CD8-positive, alpha-beta memory T cell (primary cell): ENCODE results near the gene LRRC8C. TPM values are rescaled to one million over a fixed set of nuclear protein-coding genes. Genes with fewer than 3 reads are reported as not detected.
A peak's percentile ranks its signal among the peaks of the same experiment; 100 is the strongest.
"Not testable (repeated sequence)": the region's sequence is repeated elsewhere in the genome, so short reads cannot be mapped to it uniquely, and the experiment has no call there.

Source experiments
- CTCF ChIA-PET: fragments of 350-600 bp; sonication (Branson Sonifier 250); formaldehyde crosslinking; loops from one replicate; lab custom pipeline; 2021; ENCODE audit warnings: antibody characterized with exemption; lab: Charles Lee
- POLR2A ChIA-PET: fragments of 350-600 bp; sonication (Branson Sonifier 250); formaldehyde crosslinking; loops from one replicate; lab custom pipeline; 2021; ENCODE audit warnings: antibody characterized with exemption; lab: Charles Lee
- DNase-seq, 5 donors: peaks; one replicate each; pipeline versions ENCODE4 v3.0.0 to v3.0.0-alpha.2; 2020 to 2022; ENCODE audit warnings: mixed read lengths in 1 of 5
- H3K27ac ChIP-seq: one replicate; pipeline ENCODE4 v1.7.0; 2013; ENCODE audit warnings: low read depth, mild to moderate bottlenecking, low read length, moderate library complexity
- H3K27me3 ChIP-seq: 2 replicates; pipeline ENCODE4 v1.7.0; 2013; ENCODE audit warnings: low read length, mild to moderate bottlenecking; ENCODE audit not compliant: insufficient read depth, poor library complexity, severe bottlenecking
- H3K36me3 ChIP-seq: 2 replicates; pipeline ENCODE4 v1.7.0; 2013; ENCODE audit warnings: mild to moderate bottlenecking, low read length, moderate library complexity; ENCODE audit not compliant: insufficient read depth
- H3K4me1 ChIP-seq: 2 replicates; pipeline ENCODE4 v1.7.0; 2013; ENCODE audit warnings: mild to moderate bottlenecking, low read length, moderate library complexity; ENCODE audit not compliant: insufficient read depth
- H3K4me3 ChIP-seq: 2 replicates; pipeline ENCODE4 v1.7.0; 2013; ENCODE audit warnings: mild to moderate bottlenecking, low read length
- H3K9me3 ChIP-seq: 2 replicates; pipeline ENCODE4 v1.7.0; 2013; ENCODE audit warnings: mild to moderate bottlenecking, low read length
- H3K27ac Mint-ChIP-seq, 8 donors: one replicate each; pipeline ENCODE4 v1.8.0; 2020 to 2021; ENCODE audit warnings: mixed read lengths in 8 of 8, mild to moderate bottlenecking in 6 of 8, inconsistent platforms in 3 of 8, moderate library complexity in 3 of 8
- H3K27me3 Mint-ChIP-seq, 2 donors: one replicate each; pipeline ENCODE4 v1.8.0; 2020 to 2021; ENCODE audit warnings: mixed read lengths in 2 of 2, mild to moderate bottlenecking in 1 of 2, moderate library complexity in 1 of 2
- H3K36me3 Mint-ChIP-seq, 3 donors: one replicate each; pipeline ENCODE4 v1.8.0; 2020 to 2021; ENCODE audit warnings: mixed read lengths in 3 of 3, inconsistent platforms in 1 of 3, mild to moderate bottlenecking in 1 of 3
- H3K4me1 Mint-ChIP-seq, 3 donors: one replicate each; pipeline ENCODE4 v1.8.0; 2020 to 2021; ENCODE audit warnings: mixed read lengths in 3 of 3, inconsistent platforms in 1 of 3, mild to moderate bottlenecking in 1 of 3
- H3K4me3 Mint-ChIP-seq, 7 donors: one replicate each; pipeline ENCODE4 v1.8.0; 2020 to 2021; ENCODE audit warnings: mixed read lengths in 7 of 7, mild to moderate bottlenecking in 6 of 7, moderate library complexity in 4 of 7, inconsistent platforms in 2 of 7
- H3K9me3 Mint-ChIP-seq, 5 donors: one replicate each; pipeline ENCODE4 v1.8.0; 2020 to 2022; ENCODE audit warnings: mixed read lengths in 5 of 5, mild to moderate bottlenecking in 3 of 5, moderate library complexity in 2 of 5, inconsistent platforms in 1 of 5
- polyA plus RNA-seq: library from polyadenylated mRNA; unstranded; fragments of 300-500 nt; fragmentation: Illumina TruSeq; gene quantifications from one replicate; pipeline ENCODE4 v1.2.3, GENCODE V29; 2021
- total RNA-seq, 2 experiments: library from RNA; stranded (reverse); gene quantifications; one replicate each; pipeline ENCODE4 v1.2.3, GENCODE V29; 2021

Gene LRRC8C
- total and polyA plus RNA-seq, 3 experiments from 2014 or later: 19.7 to 63.5 (median 61.4) TPM

DNA sequence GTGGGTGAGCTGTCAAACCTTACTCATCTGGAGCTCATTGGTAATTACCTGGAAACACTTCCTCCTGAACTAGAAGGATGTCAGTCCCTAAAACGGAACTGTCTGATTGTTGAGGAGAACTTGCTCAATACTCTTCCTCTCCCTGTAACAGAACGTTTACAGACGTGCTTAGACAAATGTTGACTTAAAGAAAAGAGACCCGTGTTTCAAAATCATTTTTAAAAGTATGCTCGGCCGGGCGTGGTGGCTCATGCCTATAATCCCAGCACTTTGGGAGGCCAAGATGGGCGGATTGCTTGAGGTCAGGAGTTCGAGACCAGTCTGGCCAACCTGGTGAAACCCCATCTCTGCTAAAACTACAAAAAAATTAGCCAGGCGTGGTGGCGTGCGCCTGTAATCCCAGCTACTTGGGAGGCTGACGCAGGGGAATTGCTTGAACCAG, 40.0 kb upstream of the LRRC8C start:
- not testable (repeated sequence) for H3K27me3 Mint-ChIP-seq, H3K36me3 ChIP-seq, H3K27ac Mint-ChIP-seq, H3K27ac ChIP-seq, H3K4me3 ChIP-seq, DNase-seq, H3K4me3 Mint-ChIP-seq, H3K9me3 Mint-ChIP-seq, H3K27me3 ChIP-seq, H3K9me3 ChIP-seq, H3K4me1 ChIP-seq
- CTCF ChIA-PET: interaction anchor here (0.9 to 23.6 kb wide), 3 partner anchors 31 to 170 kb away, joined by 3 to 403 read pairs (median 3); partner anchors contain the start of gene LRRC8C
- Mint-ChIP-seq H3K36me3 (peaks cover 0 to 13% (median 4%) of the 10 kb centered on the region in 3 donors), H3K4me1 (peaks cover 26 to 65% (median 64%) of the 10 kb centered on the region in 3 donors)
- POLR2A ChIA-PET: interaction anchor here (0.6 to 1.4 kb wide), 2 partner anchors 40 to 166 kb away, joined by 4 to 5 read pairs; partner anchors contain the start of gene LRRC8C

DNA sequence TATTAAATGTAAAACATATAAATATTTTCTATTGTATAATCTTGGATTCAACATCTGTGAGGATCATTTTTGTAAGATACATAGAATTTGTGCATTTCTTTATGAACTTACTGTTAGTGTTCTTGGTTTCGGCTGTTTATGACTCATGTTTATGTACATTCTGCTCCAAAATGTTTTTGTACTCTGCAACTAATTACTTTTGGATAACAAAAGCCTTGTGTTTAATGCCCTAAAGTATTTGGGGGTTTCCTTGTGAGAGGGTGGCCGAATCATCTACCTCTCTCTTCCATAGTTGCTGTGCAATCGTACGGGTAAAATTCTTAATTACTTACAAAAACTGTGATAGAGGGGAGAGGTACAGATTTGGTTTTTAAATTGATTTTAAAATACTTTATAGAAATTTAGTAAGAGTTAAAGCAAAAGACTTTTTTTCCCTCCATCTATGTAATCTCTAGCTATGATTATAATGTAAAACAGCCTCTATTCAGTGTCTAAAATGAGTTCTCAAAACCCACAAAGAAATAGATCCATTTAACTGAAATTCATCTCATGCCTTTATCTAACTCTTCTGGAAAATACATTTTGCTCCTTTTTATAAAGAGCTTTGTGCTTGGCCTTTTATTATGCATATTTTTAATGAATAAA, 38.7 kb upstream of the LRRC8C start:
- peaks cover 18% of the 10 kb centered on the region for H3K4me1 ChIP-seq
- POLR2A ChIA-PET: interaction anchor here (0.6 to 1.9 kb wide), 2 partner anchors 17 to 35 kb away, joined by 3 to 5 read pairs; no protein-coding TSS in a partner anchor
- CTCF ChIA-PET: interaction anchor here (0.8 to 23.6 kb wide), 7 partner anchors 10 to 610 kb away, joined by 3 to 403 read pairs (median 4); partner anchors contain the start of gene LRRC8C

DNA sequence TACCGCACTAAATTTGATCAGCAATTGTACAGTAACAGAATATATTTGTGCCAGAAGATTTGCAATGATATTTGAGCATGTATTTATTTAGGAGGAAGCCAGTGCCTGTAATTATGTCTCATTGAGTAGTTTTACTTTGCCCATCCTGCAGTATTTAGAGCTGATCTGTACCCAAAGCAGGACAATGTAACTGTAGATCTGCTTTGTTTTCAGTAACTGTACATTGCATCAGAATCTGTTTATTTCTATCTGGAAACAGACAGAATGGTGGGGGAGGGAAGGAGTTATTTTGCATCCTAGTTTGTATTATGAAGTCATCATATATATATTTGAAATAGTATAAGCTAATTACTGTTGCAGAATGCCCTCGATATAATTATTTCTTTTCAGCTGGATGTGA, 36.2 kb upstream of the LRRC8C start:
- H3K9me3 ChIP-seq: no peaks in the 10 kb centered on the region
- ChIA-PET POLR2A (no interaction called here), CTCF (interaction anchor here (1.8 to 23.6 kb wide), 4 partner anchors 11 to 166 kb away, joined by 8 to 403 read pairs (median 9); partner anchors contain the start of gene LRRC8C)
- DNase-seq: no peak
- H3K4me1 ChIP-seq: peaks cover 23% of the 10 kb centered on the region
- H3K27ac Mint-ChIP-seq: no peak overlapping the region
- H3K27me3 Mint-ChIP-seq: no peaks in the 10 kb centered on the region
- no peak overlapping the region for H3K4me3 Mint-ChIP-seq
- peaks cover 42 to 70% (median 68%) of the 10 kb centered on the region in 3 donors for H3K4me1 Mint-ChIP-seq
- H3K27me3 ChIP-seq: no peaks in the 10 kb centered on the region
- H3K4me3 ChIP-seq: no peak overlapping the region
- H3K36me3 ChIP-seq: no peaks in the 10 kb centered on the region
- H3K27ac ChIP-seq: no peak overlapping the region
- peaks cover 0 to 10% (median 3%) of the 10 kb centered on the region in 3 donors for H3K36me3 Mint-ChIP-seq
- H3K9me3 Mint-ChIP-seq: no peaks in the 10 kb centered on the region

More for the DNA sequence above, 38.7 kb upstream of the LRRC8C start:
- Histone ChIP-seq H3K27ac (no peak overlapping the region), H3K36me3 (no peaks in the 10 kb centered on the region), H3K27me3 (no peaks in the 10 kb centered on the region), H3K4me3 (no peak overlapping the region), H3K9me3 (no peaks in the 10 kb centered on the region)
- Mint-ChIP-seq H3K27me3 (no peaks in the 10 kb centered on the region), H3K4me1 (peaks cover 32 to 69% (median 68%) of the 10 kb centered on the region in 3 donors), H3K36me3 (peaks cover 0 to 10% (median 6%) of the 10 kb centered on the region in 3 donors), H3K27ac (no peak overlapping the region), H3K9me3 (no peaks in the 10 kb centered on the region), H3K4me3 (no peak overlapping the region)
- no peak for DNase-seq

DNA sequence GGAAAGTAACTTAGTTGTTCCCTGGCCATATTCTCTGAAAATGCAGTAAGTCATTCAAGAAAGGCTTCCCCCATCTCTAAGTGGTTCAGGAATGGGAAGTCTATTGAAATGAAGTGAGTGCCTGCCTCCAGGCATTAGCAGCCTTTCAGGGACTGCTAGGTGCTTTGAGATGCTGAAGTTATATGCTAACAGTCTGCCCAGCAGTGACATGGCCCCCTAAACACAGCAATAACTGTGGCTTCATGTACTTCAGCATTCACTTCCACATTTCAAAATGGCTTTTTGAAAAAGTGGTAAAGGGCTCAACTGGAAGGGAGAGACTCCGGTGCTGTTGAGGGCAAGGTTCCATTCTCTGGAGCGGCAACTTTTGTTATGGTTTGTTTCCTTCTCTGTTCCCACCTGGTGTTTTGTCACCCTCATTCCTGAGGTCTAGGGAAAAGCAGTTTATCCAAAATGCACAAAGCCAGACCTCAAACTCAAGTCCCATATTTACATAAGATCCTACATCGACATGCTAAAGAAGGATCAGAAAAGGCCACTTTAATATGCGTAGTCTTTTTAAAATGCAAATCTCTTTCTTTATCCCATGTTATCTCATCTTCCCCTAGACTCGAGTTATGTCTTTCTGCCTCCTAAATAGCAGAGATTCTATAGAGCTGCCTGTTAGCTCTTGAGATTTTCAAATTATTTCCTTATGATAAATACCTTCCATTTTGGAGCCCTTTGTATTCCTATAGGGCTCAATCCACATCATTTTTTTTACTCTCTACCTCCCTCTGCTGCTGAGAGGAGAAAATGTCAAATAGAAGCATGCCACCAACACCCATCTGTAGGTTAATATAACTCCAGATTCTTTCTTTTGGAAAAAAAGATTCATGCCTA, 34.2 kb upstream of the LRRC8C start:
- H3K4me3 ChIP-seq: no peak overlapping the region
- peaks cover 43% of the 10 kb centered on the region for H3K4me1 ChIP-seq
- Mint-ChIP-seq H3K9me3 (no peaks in the 10 kb centered on the region), H3K36me3 (peaks cover 0 to 3% (median 3%) of the 10 kb centered on the region in 3 donors), H3K27ac (peak overlapping the region in 6 of 8 donors; percentile 6 to 72 (median 22)), H3K4me1 (peaks cover 48 to 80% (median 75%) of the 10 kb centered on the region in 3 donors), H3K4me3 (no peak overlapping the region), H3K27me3 (no peaks in the 10 kb centered on the region)
- CTCF ChIA-PET: interaction anchor here (1.0 to 23.6 kb wide), 6 partner anchors 8 to 115 kb away, joined by 3 to 403 read pairs (median 8); partner anchors contain the start of gene LRRC8C
- peak in 2 of 5 donors; percentile 28 to 38 for DNase-seq
- H3K27ac ChIP-seq: no peak overlapping the region
- POLR2A ChIA-PET: interaction anchor here (1.0 to 1.3 kb wide), 3 partner anchors 10 to 122 kb away, joined by 3 to 7 read pairs (median 3); no protein-coding TSS in a partner anchor
- H3K36me3 ChIP-seq: no peaks in the 10 kb centered on the region
- H3K9me3 ChIP-seq: no peaks in the 10 kb centered on the region
- no peaks in the 10 kb centered on the region for H3K27me3 ChIP-seq

DNA sequence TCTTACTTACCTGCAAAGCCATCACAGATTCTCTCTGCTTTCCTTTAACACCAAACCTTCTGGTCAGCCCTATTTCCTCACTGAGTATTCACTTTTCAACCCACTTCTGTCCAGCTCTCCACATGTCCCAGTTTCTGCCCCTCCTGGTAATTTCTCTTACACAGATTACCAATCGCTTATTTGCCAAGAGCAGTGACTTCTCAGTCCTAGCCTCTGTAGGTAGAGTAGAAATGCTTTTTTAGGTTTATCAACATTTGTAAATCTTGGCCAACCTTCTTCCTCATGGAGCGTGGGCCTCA, 33.6 kb upstream of the LRRC8C start:
- H3K27ac Mint-ChIP-seq: peak overlapping the region in 5 of 8 donors; percentile 6 to 72 (median 23)
- peaks cover 50 to 81% (median 77%) of the 10 kb centered on the region in 3 donors for H3K4me1 Mint-ChIP-seq
- POLR2A ChIA-PET: interaction anchor here (0.5 to 1.3 kb wide), 4 partner anchors 9 to 122 kb away, joined by 3 to 7 read pairs (median 4); no protein-coding TSS in a partner anchor
- no peaks in the 10 kb centered on the region for H3K27me3 Mint-ChIP-seq
- CTCF ChIA-PET: interaction anchor here (1.3 to 23.6 kb wide), 4 partner anchors 8 to 36 kb away, joined by 4 to 403 read pairs (median 22); partner anchors contain the start of gene LRRC8C
- Histone ChIP-seq H3K9me3 (no peaks in the 10 kb centered on the region), H3K36me3 (no peaks in the 10 kb centered on the region), H3K4me3 (no peak overlapping the region), H3K27me3 (no peaks in the 10 kb centered on the region), H3K27ac (no peak overlapping the region), H3K4me1 (peaks cover 48% of the 10 kb centered on the region)
- H3K36me3 Mint-ChIP-seq: peaks cover 0 to 3% (median 3%) of the 10 kb centered on the region in 3 donors
- DNase-seq: no peak
- H3K9me3 Mint-ChIP-seq: no peaks in the 10 kb centered on the region
- H3K4me3 Mint-ChIP-seq: no peak overlapping the region

DNA sequence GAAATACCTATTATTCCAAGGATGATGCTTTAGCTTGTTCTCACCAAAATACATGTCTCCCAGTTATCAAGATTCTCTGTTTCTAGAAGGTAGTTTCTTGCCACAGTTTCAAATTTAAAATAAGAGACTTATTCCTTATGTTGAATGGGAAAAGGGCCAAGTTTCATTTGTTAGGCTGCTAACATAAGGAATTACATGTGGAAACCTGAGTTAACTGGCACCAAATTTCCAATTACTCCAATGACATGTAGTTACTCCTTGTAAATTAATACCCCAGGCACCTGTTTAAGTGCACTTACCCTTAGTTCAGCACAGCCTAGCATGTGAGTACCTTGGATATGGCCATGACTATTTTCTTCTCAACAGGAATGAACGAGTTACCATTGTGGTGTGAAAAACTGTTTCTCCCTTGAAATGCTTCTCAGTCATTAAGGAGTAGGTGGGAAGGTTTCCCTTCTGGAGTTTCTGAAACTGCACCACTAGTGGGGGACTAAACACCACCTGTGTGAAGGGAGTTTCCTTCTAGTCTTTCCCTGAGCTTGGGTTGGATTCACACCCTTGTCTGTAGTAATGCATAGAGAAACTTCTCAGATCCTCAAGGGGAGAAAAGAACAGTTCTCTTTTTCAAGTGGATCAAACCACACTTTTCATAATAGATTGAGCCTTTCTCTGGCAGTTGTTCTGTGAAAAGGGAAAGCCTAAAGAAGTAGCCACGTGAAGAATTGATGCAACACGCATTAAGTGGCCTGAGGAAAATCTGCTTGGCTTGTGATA, 32.3 kb upstream of the LRRC8C start:
- no peak overlapping the region for H3K4me3 Mint-ChIP-seq
- ChIA-PET CTCF (interaction anchor here (1.0 to 23.6 kb wide), 6 partner anchors 10 to 162 kb away, joined by 3 to 403 read pairs (median 8); partner anchors contain the start of gene LRRC8C), POLR2A (interaction anchor here (0.6 to 1.2 kb wide), 2 partner anchors 54 to 120 kb away, joined by 3 read pairs; no protein-coding TSS in a partner anchor)
- no peaks in the 10 kb centered on the region for H3K9me3 ChIP-seq
- no peak overlapping the region for H3K27ac ChIP-seq
- DNase-seq: no peak
- H3K36me3 Mint-ChIP-seq: peaks cover 0 to 3% (median 3%) of the 10 kb centered on the region in 3 donors
- H3K27me3 Mint-ChIP-seq: no peaks in the 10 kb centered on the region
- H3K27ac Mint-ChIP-seq: peak overlapping the region in 4 of 8 donors; percentile 4 to 73 (median 36)
- H3K4me1 Mint-ChIP-seq: peaks cover 63 to 87% (median 83%) of the 10 kb centered on the region in 3 donors
- H3K36me3 ChIP-seq: no peaks in the 10 kb centered on the region
- H3K4me3 ChIP-seq: no peak overlapping the region
- no peaks in the 10 kb centered on the region for H3K27me3 ChIP-seq
- peaks cover 62% of the 10 kb centered on the region for H3K4me1 ChIP-seq
- H3K9me3 Mint-ChIP-seq: no peaks in the 10 kb centered on the region
